Keratinocyte (primary cell): Measurements from ENCODE around the gene UQCC2. TPM values are rescaled to one million over a fixed set of nuclear protein-coding genes. Genes with fewer than 3 reads are reported as not detected.

Source experiments
- DNase-seq: peaks from one replicate; pipeline ENCODE4 v3.0.0-alpha.2; 2011; ENCODE audit warnings: low read depth, missing footprints, low spot score
- FAIRE-seq: peaks from 2 replicates; lab custom pipeline; 2011; peaks lifted over from hg19 to GRCh38; lab: Jason Lieb, UNC
- H2AFZ ChIP-seq: 2 replicates; pipeline ENCODE4 v1.6.0; 2012; ENCODE audit warnings: low read length, control low read depth, inconsistent platforms; ENCODE audit not compliant: control insufficient read depth
- H3K27ac ChIP-seq: 2 replicates; pipeline ENCODE4 v1.5.1; 2011; ENCODE audit warnings: low read length; ENCODE audit not compliant: control insufficient read depth, insufficient read depth
- H3K27me3 ChIP-seq: 3 replicates; pipeline ENCODE4 v1.6.0; 2011; ENCODE audit warnings: low read length; ENCODE audit not compliant: control insufficient read depth, insufficient read depth; ENCODE audit errors: extremely low read depth
- H3K36me3 ChIP-seq, 2 experiments: 2 replicates in 1 of 2; 3 replicates in 1 of 2; pipeline ENCODE4 v1.5.1; 2011; ENCODE audit warnings: low read length in 2 of 2, mild to moderate bottlenecking in 1 of 2; ENCODE audit not compliant: control insufficient read depth in 2 of 2, insufficient read depth in 2 of 2; ENCODE audit errors: extremely low read depth in 1 of 2
- H3K4me1 ChIP-seq: 3 replicates; pipeline ENCODE4 v1.5.1; 2011; ENCODE audit warnings: low read length; ENCODE audit not compliant: control insufficient read depth, insufficient read depth; ENCODE audit errors: extremely low read depth
- H3K4me2 ChIP-seq: 3 replicates; pipeline ENCODE4 v1.6.0; 2011; ENCODE audit warnings: low read depth, low read length; ENCODE audit not compliant: control insufficient read depth, insufficient read depth; ENCODE audit errors: extremely low read depth
- H3K4me3 ChIP-seq, 3 experiments: fragments of 200-600 bp in 1 of 3; sonication (generic) in 1 of 3; 2 replicates in 2 of 3; 3 replicates in 1 of 3; pipeline ENCODE4 v1.5.1; 2011 to 2016; ENCODE audit warnings: low read length in 3 of 3, mild to moderate bottlenecking in 3 of 3, control low read depth in 2 of 3, inconsistent platforms in 1 of 3, low read depth in 1 of 3, mixed read lengths in 1 of 3, mixed run types in 1 of 3, moderate library complexity in 1 of 3; ENCODE audit not compliant: control insufficient read depth in 2 of 3, insufficient read depth in 2 of 3; ENCODE audit errors: extremely low read depth in 1 of 3
- H3K79me2 ChIP-seq: 2 replicates; pipeline ENCODE4 v1.6.0; 2012; ENCODE audit warnings: low read length; ENCODE audit not compliant: control insufficient read depth, insufficient read depth
- H3K9ac ChIP-seq: 3 replicates; pipeline ENCODE4 v1.6.0; 2011; ENCODE audit warnings: low read length; ENCODE audit not compliant: control insufficient read depth, insufficient read depth; ENCODE audit errors: extremely low read depth
- H3K9me1 ChIP-seq: 3 replicates; pipeline ENCODE4 v1.6.0; 2011; ENCODE audit warnings: low read length; ENCODE audit not compliant: control insufficient read depth, insufficient read depth; ENCODE audit errors: extremely low read depth
- H3K9me3 ChIP-seq: 2 replicates; pipeline ENCODE4 v1.5.1; 2012; ENCODE audit warnings: low read depth, low read length; ENCODE audit not compliant: control insufficient read depth
- H4K20me1 ChIP-seq: 3 replicates; pipeline ENCODE4 v1.6.0; 2011; ENCODE audit warnings: low read length; ENCODE audit not compliant: control insufficient read depth, insufficient read depth; ENCODE audit errors: extremely low read depth
- CTCF ChIP-seq, 3 experiments: IDR thresholded peaks in 1 of 3; conservative IDR thresholded peaks in 1 of 3; optimal IDR thresholded peaks in 1 of 3; 2 replicates in 2 of 3; 3 replicates in 1 of 3; pipeline versions ENCODE3 to v1.5.1; 2011; ENCODE audit warnings: low read length in 3 of 3, mild to moderate bottlenecking in 3 of 3, moderate library complexity in 2 of 3, control low read depth in 1 of 3, inconsistent platforms in 1 of 3; ENCODE audit not compliant: insufficient read depth in 2 of 3; ENCODE audit errors: extremely low read depth in 1 of 3
- EZH2 ChIP-seq: IDR thresholded peaks from one replicate; pipeline ENCODE4 v1.6.1; 2012; ENCODE audit warnings: inconsistent platforms, mild to moderate bottlenecking, low read length, moderate library complexity
- dilution Hi-C: fragments of 300-500 bp; cut with MboI; formaldehyde crosslinking; loops from one replicate; pipeline ENCODE4 v1.7.0; 2020; ENCODE audit warnings: low sequenced_read_pairs; ENCODE audit not compliant: extremely low pct_ligation_motif_present
- polyA plus RNA-seq, 5 experiments: library from polyadenylated mRNA; depleted of rRNA in 3 of 5; stranded (reverse) in 3 of 5; stranded (forward) in 1 of 5; unstranded in 1 of 5; fragments of >200 nt; gene quantifications; 1 replicate in 1 of 5; 2 replicates in 3 of 5; 3 replicates in 1 of 5; pipeline versions ENCODE4 v1.2.1 to v1.2.3, GENCODE V29; 2011 to 2012; ENCODE audit warnings: missing spikeins in 2 of 5, low read depth in 1 of 5, low replicate concordance in 1 of 5

The UQCC2 gene
- polyA plus RNA-seq, 1 donor (not counting 4 experiments of a cell fraction or from before 2014, with no cell fraction given): 76.7 TPM

- H3K36me3 ChIP-seq: no peaks in the 10 kb centered on the region
- H4K20me1 ChIP-seq: no peaks in the 10 kb centered on the region
- FAIRE-seq (no peak), DNase-seq (no peak)
- no peaks in the 10 kb centered on the region for H3K27me3 ChIP-seq
- H3K4me3 ChIP-seq: no peak overlapping the region
- H3K9me3 ChIP-seq: no peaks in the 10 kb centered on the region
- no peak overlapping the region for H2AFZ ChIP-seq
- H3K79me2 ChIP-seq: no peaks in the 10 kb centered on the region
- H3K4me1 ChIP-seq: peaks cover 6% of the 10 kb centered on the region
- dilution Hi-C loops: no loop called here
- TF ChIP-seq CTCF (optimal IDR thresholded peaks at IDR 0.05 in 1 of 3, IDR thresholded peaks at IDR 0.05 in 1 of 3, conservative IDR thresholded peaks at IDR 0.05 in 1 of 3; ENCODE audit: extremely low read depth in 1 of 3, insufficient read depth in 2 of 3, low read length in 3 of 3): no peak
- no peak for TF ChIP-seq EZH2
- no peak overlapping the region for H3K9ac ChIP-seq
- H3K27ac ChIP-seq: no peak overlapping the region
- H3K9me1 ChIP-seq: no peaks in the 10 kb centered on the region
- no peak overlapping the region for H3K4me2 ChIP-seq
These were observed 45.6 kb upstream of the UQCC2 start for GRCh38 chr6:33757113-33757512.

- H3K36me3 ChIP-seq: no peaks in the 10 kb centered on the region
- DNase-seq (no peak), FAIRE-seq (no peak)
- H3K27me3 ChIP-seq: no peaks in the 10 kb centered on the region
- no peaks in the 10 kb centered on the region for H3K79me2 ChIP-seq
- H3K9me1 ChIP-seq: no peaks in the 10 kb centered on the region
- H3K27ac ChIP-seq: no peak overlapping the region
- H3K4me3 ChIP-seq: no peak overlapping the region
- dilution Hi-C loops: no loop called here
- H4K20me1 ChIP-seq: no peaks in the 10 kb centered on the region
- H3K9me3 ChIP-seq: no peaks in the 10 kb centered on the region
- no peak overlapping the region for H3K9ac ChIP-seq
- no peak overlapping the region for H2AFZ ChIP-seq
- TF ChIP-seq EZH2: no peak
- TF ChIP-seq CTCF (optimal IDR thresholded peaks at IDR 0.05 in 1 of 3, IDR thresholded peaks at IDR 0.05 in 1 of 3, conservative IDR thresholded peaks at IDR 0.05 in 1 of 3; ENCODE audit: extremely low read depth in 1 of 3, insufficient read depth in 2 of 3, low read length in 3 of 3): no peak
- H3K4me2 ChIP-seq: no peak overlapping the region
- peaks cover 11% of the 10 kb centered on the region for H3K4me1 ChIP-seq
These were observed 44.9 kb upstream of the UQCC2 start for GRCh38 chr6:33756211-33756954.
